DND-41 (cell line): ENCODE data around the gene KCNQ5.

Experiments used
- ATAC-seq: fragments of 200-7000 bp; cut with Tn5 transposase; 3 replicates; pipeline ENCODE4 v1.9.1; 2021; ENCODE audit warnings: low read depth; ENCODE audit not compliant: insufficient read depth
- DNase-seq: peaks from one replicate; pipeline ENCODE4 v3.0.0-alpha.2; 2020
- H2AFZ ChIP-seq: 2 replicates; pipeline ENCODE4 v1.6.0; 2012; ENCODE audit warnings: low read depth, low read length
- H3K27ac ChIP-seq: 2 replicates; pipeline ENCODE4 v1.5.1; 2012; ENCODE audit warnings: low read length, inconsistent platforms
- H3K27me3 ChIP-seq: fragments of 200-600 bp; sonication (generic); 2 replicates; pipeline ENCODE4 v1.6.0; 2012; ENCODE audit warnings: low read length, mild to moderate bottlenecking, inconsistent platforms; ENCODE audit not compliant: insufficient read depth, poor library complexity
- H3K36me3 ChIP-seq: 2 replicates; pipeline ENCODE4 v1.5.1; 2012; ENCODE audit warnings: low read length, inconsistent platforms; ENCODE audit not compliant: insufficient read depth
- H3K4me1 ChIP-seq: 2 replicates; pipeline ENCODE4 v1.5.1; 2012; ENCODE audit warnings: mild to moderate bottlenecking, low read length; ENCODE audit not compliant: insufficient read depth
- H3K4me2 ChIP-seq: 2 replicates; pipeline ENCODE4 v1.6.0; 2012; ENCODE audit warnings: mild to moderate bottlenecking, moderate library complexity, low read length, inconsistent platforms; ENCODE audit not compliant: insufficient read depth
- H3K4me3 ChIP-seq, 2 experiments: fragments of 200-600 bp in 1 of 2; shearing (Covaris generic) in 1 of 2; 2 replicates each; pipeline ENCODE4 v1.5.1; 2012 to 2016; ENCODE audit warnings: inconsistent platforms in 2 of 2, low read length in 2 of 2, mild to moderate bottlenecking in 2 of 2, low read depth in 1 of 2, moderate library complexity in 1 of 2
- H3K79me2 ChIP-seq: 2 replicates; pipeline ENCODE4 v1.6.0; 2012; ENCODE audit warnings: low read length, inconsistent platforms; ENCODE audit not compliant: insufficient read depth
- H3K9ac ChIP-seq: 2 replicates; pipeline ENCODE4 v1.6.0; 2012; ENCODE audit warnings: low read depth, mild to moderate bottlenecking, inconsistent platforms, low read length, moderate library complexity
- H3K9me3 ChIP-seq: 2 replicates; pipeline ENCODE4 v1.5.1; 2012; ENCODE audit warnings: low read length, moderate library complexity, mild to moderate bottlenecking, inconsistent platforms; ENCODE audit not compliant: insufficient read depth, severe bottlenecking
- H4K20me1 ChIP-seq: 2 replicates; pipeline ENCODE4 v1.6.0; 2012; ENCODE audit warnings: low read length; ENCODE audit not compliant: insufficient read depth
- CTCF ChIP-seq: IDR thresholded peaks from 2 replicates; pipeline ENCODE4 v1.5.1; 2012; ENCODE audit warnings: borderline replicate concordance, low read length, moderate library complexity, mild to moderate bottlenecking; ENCODE audit not compliant: poor library complexity, severe bottlenecking; ENCODE audit errors: extremely low read depth
- EZH2 ChIP-seq: IDR thresholded peaks from 3 replicates; pipeline ENCODE4 v1.6.1; 2012; ENCODE audit warnings: borderline replicate concordance, low read depth, mild to moderate bottlenecking, moderate library complexity, low read length, inconsistent platforms; ENCODE audit not compliant: severe bottlenecking

KCNQ5 gene

GRCh38 chr6:72850469-72850868, 228.6 kb downstream of the KCNQ5 start:
- no peaks in the 10 kb centered on the region for H3K9me3 ChIP-seq

GRCh38 chr6:72855471-72855870, 233.6 kb downstream of the KCNQ5 start:
- H3K4me2 ChIP-seq: no peak overlapping the region
- no peak for ATAC-seq
- no peak overlapping the region for H3K27ac ChIP-seq
- no peaks in the 10 kb centered on the region for H4K20me1 ChIP-seq
- H3K9ac ChIP-seq: no peak overlapping the region
- H2AFZ ChIP-seq: no peak overlapping the region
- H3K9me3 ChIP-seq: no peaks in the 10 kb centered on the region
- no peak overlapping the region for H3K4me3 ChIP-seq
- no peak for DNase-seq
- H3K27me3 ChIP-seq: no peaks in the 10 kb centered on the region
- H3K36me3 ChIP-seq: no peaks in the 10 kb centered on the region
- H3K79me2 ChIP-seq: no peaks in the 10 kb centered on the region
- H3K4me1 ChIP-seq: no peaks in the 10 kb centered on the region
- TF ChIP-seq EZH2 (no peak), CTCF (no peak)

More at GRCh38 chr6:72850469-72850868, 228.6 kb downstream of the KCNQ5 start:
- H3K79me2 ChIP-seq: no peaks in the 10 kb centered on the region
- DNase-seq (no peak), ATAC-seq (no peak)
- TF ChIP-seq CTCF (no peak), EZH2 (no peak)
- no peak overlapping the region for H3K4me2 ChIP-seq
- H3K4me1 ChIP-seq: no peaks in the 10 kb centered on the region
- H3K9ac ChIP-seq: no peak overlapping the region
- H3K27ac ChIP-seq: no peak overlapping the region
- H4K20me1 ChIP-seq: no peaks in the 10 kb centered on the region
- no peak overlapping the region for H3K4me3 ChIP-seq
- no peaks in the 10 kb centered on the region for H3K36me3 ChIP-seq
- H2AFZ ChIP-seq: no peak overlapping the region
- no peaks in the 10 kb centered on the region for H3K27me3 ChIP-seq

GRCh38 chr6:72856801-72857200, 234.9 kb downstream of the KCNQ5 start:
- no peak overlapping the region for H3K4me2 ChIP-seq
- H2AFZ ChIP-seq: no peak overlapping the region
- H3K4me3 ChIP-seq: no peak overlapping the region
- no peaks in the 10 kb centered on the region for H3K27me3 ChIP-seq
- no peaks in the 10 kb centered on the region for H4K20me1 ChIP-seq
- no peaks in the 10 kb centered on the region for H3K4me1 ChIP-seq
- H3K36me3 ChIP-seq: no peaks in the 10 kb centered on the region
- DNase-seq (no peak), ATAC-seq (no peak)
- H3K79me2 ChIP-seq: no peaks in the 10 kb centered on the region
- H3K9me3 ChIP-seq: no peaks in the 10 kb centered on the region
- no peak overlapping the region for H3K9ac ChIP-seq
- H3K27ac ChIP-seq: no peak overlapping the region
- TF ChIP-seq CTCF: no peak
- no peak for TF ChIP-seq EZH2
